Measurements from ENCODE around the gene UNK. TPM values are rescaled to one million over a fixed set of nuclear protein-coding genes. Genes with fewer than 3 reads are reported as not detected.
"Not testable (repeated sequence)": the region's sequence is repeated elsewhere in the genome, so short reads cannot be mapped to it uniquely, and the experiment has no call there.

Gene UNK
- total and polyA plus RNA-seq, 2 of the 13 experiments (the other 11 are each of a cell fraction or from before 2014, with no cell fraction given), result 31.6 to 33.0 TPM

GRCh38 chr17:75859358-75859757, 74.8 kb downstream of the UNK start:
- H3K27ac ChIP-seq (ENCODE audit: extremely low read length, insufficient read depth, low read length); H2AFZ ChIP-seq (ENCODE audit: low read length); H3K9ac ChIP-seq (ENCODE audit: insufficient read depth, low read depth, low read length); in situ Hi-C loops (cut with HindIII; ENCODE audit: extremely low pct_ligation_motif_present, low pct_unique_long_range_greater_than_20kb); CTCF ChIA-PET (ENCODE audit: low intra/inter-chr PET ratio, low total read pairs); H3K79me2 ChIP-seq (ENCODE audit: insufficient read depth, low read length); H3K27me3 ChIP-seq (ENCODE audit: control insufficient read depth in 1 of 2, insufficient read depth in 2 of 2, low read length in 2 of 2); H4K20me1 ChIP-seq (ENCODE audit: insufficient read depth, low read length); FAIRE-seq; H3K4me3 ChIP-seq (replicated peaks in 1 of 3; ENCODE audit: insufficient read depth in 1 of 3, low read depth in 2 of 3, low read length in 3 of 3); BruUV-seq (replicated peaks); H3K36me3 ChIP-seq (replicated peaks in 1 of 2; ENCODE audit: control insufficient read depth in 1 of 2, insufficient read depth in 2 of 2, low read length in 2 of 2); ATAC-seq; H3K9me3 ChIP-seq (ENCODE audit: low read length); DNase-seq (ENCODE audit: low spot score): not testable (repeated sequence)
- 60% methylated on average over 10 of the region's 10 CpGs for WGBS (ENCODE audit: low lambda C conversion rate)
- Histone ChIP-seq H3K4me2 (ENCODE audit: low read depth, low read length) (peak overlapping the region; percentile 68; the same call in 1 of the 2 replicates), H3K4me1 (ENCODE audit: insufficient read depth, low read length) (peaks cover 54% of the 10 kb centered on the region)
- intact Hi-C loops (cut with micrococcal nuclease; ENCODE audit: unreplicated experiment), result loop anchor here (1.0 to 5.0 kb wide), 2 partner anchors 33 to 43 kb away; no protein-coding TSS in a partner anchor
- POLR2A ChIA-PET, result interaction anchor here (1.7 to 12.8 kb wide), 4 partner anchors 14 to 80 kb away, joined by 11 to 454 read pairs (median 153); partner anchors contain the start of genes TRIM47 and UNC13D
- TF ChIP-seq ZNF121 (CRISPR knock-in tag; IDR thresholded peaks at IDR 0.05), result peak; percentile 45; the same call in 1 of the 2 replicates
- TF ChIP-seq ZNF770 (CRISPR knock-in tag; IDR thresholded peaks at IDR 0.05), result peak; percentile 52; the same call in 1 of the 2 replicates

GRCh38 chr17:75861927-75862317, 77.3 kb downstream of the UNK start:
- Histone ChIP-seq H4K20me1 (ENCODE audit: insufficient read depth, low read length) (no peaks in the 10 kb centered on the region), H3K4me1 (ENCODE audit: insufficient read depth, low read length) (peaks cover 69% of the 10 kb centered on the region), H2AFZ (ENCODE audit: low read length) (no peak overlapping the region), H3K9ac (ENCODE audit: insufficient read depth, low read depth, low read length) (no peak overlapping the region; the same call in 1 of the 2 replicates), H3K27ac (ENCODE audit: extremely low read length, insufficient read depth, low read length) (no peak overlapping the region), H3K9me3 (ENCODE audit: low read length) (no peaks in the 10 kb centered on the region), H3K4me3 (replicated peaks in 1 of 3; ENCODE audit: insufficient read depth in 1 of 3, low read depth in 2 of 3, low read length in 3 of 3) (peak overlapping the region in 1 of 3 experiments; percentile 19; a peak in 2 of 6 replicates), H3K4me2 (ENCODE audit: low read depth, low read length) (peak overlapping the region; percentile 38), H3K36me3 (replicated peaks in 1 of 2; ENCODE audit: control insufficient read depth in 1 of 2, insufficient read depth in 2 of 2, low read length in 2 of 2) (no peaks in the 10 kb centered on the region), H3K27me3 (ENCODE audit: control insufficient read depth in 1 of 2, insufficient read depth in 2 of 2, low read length in 2 of 2) (no peaks in the 10 kb centered on the region), H3K79me2 (ENCODE audit: insufficient read depth, low read length) (no peaks in the 10 kb centered on the region)
- POLR2A ChIA-PET, result interaction anchor here (1.7 to 12.8 kb wide), 3 partner anchors 11 to 82 kb away, joined by 7 to 454 read pairs (median 14); partner anchors contain the start of gene TRIM47
- 21% methylated on average over 9 of the region's 9 CpGs for WGBS (ENCODE audit: low lambda C conversion rate)
- no peak for FAIRE-seq
- intact Hi-C loops (cut with micrococcal nuclease; ENCODE audit: unreplicated experiment) (no loop called here), in situ Hi-C loops (cut with HindIII; ENCODE audit: extremely low pct_ligation_motif_present, low pct_unique_long_range_greater_than_20kb) (no loop called here)
- DNase-seq (ENCODE audit: low spot score), result no peak
- ATAC-seq, result peak; percentile 22; the same call in 2 of the 3 replicates
- BruUV-seq (replicated peaks), result no TSS peak
- CTCF ChIA-PET (ENCODE audit: low intra/inter-chr PET ratio, low total read pairs), result interaction anchor here (1.2 to 2.2 kb wide), 2 partner anchors 17 to 43 kb away, joined by 3 to 7 read pairs; partner anchors contain the start of genes MRPL38 and UNC13D
- TF ChIP-seq CEBPB (IDR thresholded peaks at IDR 0.05; ENCODE audit: borderline replicate concordance, low read depth, low read length) (peak; percentile 77; the same call in 1 of the 2 replicates), ZNF891 (CRISPR knock-in tag; IDR thresholded peaks at IDR 0.05) (0 out of 2 replicates have a peak, but pooled peaks have one; percentile 21), MYPOP (CRISPR knock-in tag; IDR thresholded peaks at IDR 0.05) (0 out of 2 replicates have a peak, but pooled peaks have one; percentile 14), ZNF619 (CRISPR knock-in tag; IDR thresholded peaks at IDR 0.05) (peak; percentile 32; the same call in 1 of the 2 replicates), FOXO1 (CRISPR knock-in tag; IDR thresholded peaks at IDR 0.05) (0 out of 2 replicates have a peak, but pooled peaks have one; percentile 20), ZSCAN12 (CRISPR knock-in tag; IDR thresholded peaks at IDR 0.05) (no peak), JUND (CRISPR knock-in tag; IDR thresholded peaks at IDR 0.05) (no peak)
- TF ChIP-seq, protein P1, sequence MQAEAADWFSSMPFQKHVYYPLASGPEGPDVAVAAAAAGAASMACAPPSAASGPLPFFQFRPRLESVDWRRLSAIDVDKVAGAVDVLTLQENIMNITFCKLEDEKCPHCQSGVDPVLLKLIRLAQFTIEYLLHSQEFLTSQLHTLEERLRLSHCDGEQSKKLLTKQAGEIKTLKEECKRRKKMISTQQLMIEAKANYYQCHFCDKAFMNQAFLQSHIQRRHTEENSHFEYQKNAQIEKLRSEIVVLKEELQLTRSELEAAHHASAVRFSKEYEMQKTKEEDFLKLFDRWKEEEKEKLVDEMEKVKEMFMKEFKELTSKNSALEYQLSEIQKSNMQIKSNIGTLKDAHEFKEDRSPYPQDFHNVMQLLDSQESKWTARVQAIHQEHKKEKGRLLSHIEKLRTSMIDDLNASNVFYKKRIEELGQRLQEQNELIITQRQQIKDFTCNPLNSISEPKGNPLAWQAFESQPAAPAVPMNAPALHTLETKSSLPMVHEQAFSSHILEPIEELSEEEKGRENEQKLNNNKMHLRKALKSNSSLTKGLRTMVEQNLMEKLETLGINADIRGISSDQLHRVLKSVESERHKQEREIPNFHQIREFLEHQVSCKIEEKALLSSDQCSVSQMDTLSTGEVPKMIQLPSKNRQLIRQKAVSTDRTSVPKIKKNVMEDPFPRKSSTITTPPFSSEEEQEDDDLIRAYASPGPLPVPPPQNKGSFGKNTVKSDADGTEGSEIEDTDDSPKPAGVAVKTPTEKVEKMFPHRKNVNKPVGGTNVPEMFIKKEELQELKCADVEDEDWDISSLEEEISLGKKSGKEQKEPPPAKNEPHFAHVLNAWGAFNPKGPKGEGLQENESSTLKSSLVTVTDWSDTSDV (CRISPR knock-in tag; IDR thresholded peaks at IDR 0.05), result 0 out of 2 replicates have a peak, but pooled peaks have one; percentile 35
- TF ChIP-seq, protein P2, sequence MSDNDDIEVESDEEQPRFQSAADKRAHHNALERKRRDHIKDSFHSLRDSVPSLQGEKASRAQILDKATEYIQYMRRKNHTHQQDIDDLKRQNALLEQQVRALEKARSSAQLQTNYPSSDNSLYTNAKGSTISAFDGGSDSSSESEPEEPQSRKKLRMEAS (IDR thresholded peaks at IDR 0.05), result 0 out of 2 replicates have a peak, but pooled peaks have one; percentile 9

Measured in HepG2 (cell line).